IMR-90 (cell line): Measurements from ENCODE around the gene CYFIP2. TPM values are rescaled to one million over a fixed set of nuclear protein-coding genes. Genes with fewer than 3 reads are reported as not detected.

Experiments used
- ATAC-seq: fragments of 200-7000 bp; cut with Tn5 transposase; 2 replicates; pipeline ENCODE4 v1.9.1; 2020; ENCODE audit warnings: low read depth, mild to moderate bottlenecking, moderate library complexity
- BruUV-seq: library from RNA; stranded (reverse); fragments of 400-500 nt; replicated peaks from 2 replicates; lab custom pipeline; 2021; lab: Mats Ljungman, UMichigan
- CTCF ChIA-PET: fragments of 300-600 bp; formaldehyde crosslinking; extraction: SDS; loops from one replicate; lab custom pipeline; 2021; ENCODE audit warnings: antibody characterized with exemption; lab: Yijun Ruan, JAX
- POLR2A ChIA-PET: fragments of 300-600 bp; sonication (Branson Sonifier 250); formaldehyde crosslinking; loops from one replicate; lab custom pipeline; 2022; ENCODE audit warnings: antibody characterized with exemption; ENCODE audit not compliant: unreplicated experiment; lab: Charles Lee
- DNase-seq: peaks from one replicate; pipeline ENCODE4 v3.0.0; 2013
- H2AFZ ChIP-seq: replicated peaks from 2 replicates; pipeline ENCODE3; 2013; ENCODE audit warnings: low read length, mild to moderate bottlenecking; ENCODE audit not compliant: poor library complexity
- H2AK5ac ChIP-seq: 2 replicates; pipeline ENCODE4 v1.6.1; 2013; ENCODE audit warnings: low read depth, low read length, inconsistent platforms
- H2AK9ac ChIP-seq: replicated peaks from 2 replicates; pipeline ENCODE3; 2013; ENCODE audit warnings: mild to moderate bottlenecking, low read depth, low read length, moderate library complexity; ENCODE audit not compliant: poor library complexity
- H2BK120ac ChIP-seq: 2 replicates; pipeline ENCODE4 v1.6.1; 2013; ENCODE audit warnings: low read depth, low read length, inconsistent platforms
- H2BK15ac ChIP-seq: 3 replicates; pipeline ENCODE4 v1.6.1; 2013; ENCODE audit warnings: low read depth, low read length, inconsistent platforms
- H2BK20ac ChIP-seq: 2 replicates; pipeline ENCODE4 v1.6.1; 2013; ENCODE audit warnings: low read depth, mild to moderate bottlenecking, inconsistent platforms, low read length, moderate library complexity
- H2BK5ac ChIP-seq: 2 replicates; pipeline ENCODE4 v1.6.1; 2013; ENCODE audit warnings: mild to moderate bottlenecking, low read depth, low read length, inconsistent platforms; ENCODE audit not compliant: poor library complexity, severe bottlenecking
- H3K14ac ChIP-seq: replicated peaks from 2 replicates; pipeline ENCODE4 v1.6.1; 2013; ENCODE audit warnings: low read depth, low read length, inconsistent platforms
- H3K18ac ChIP-seq: 2 replicates; pipeline ENCODE4 v1.6.1; 2013; ENCODE audit warnings: low read depth, low read length, control low read depth
- H3K23ac ChIP-seq: 2 replicates; pipeline ENCODE4 v1.6.1; 2013; ENCODE audit warnings: low read depth, low read length, inconsistent platforms
- H3K27ac ChIP-seq: 2 replicates; pipeline ENCODE4 v1.5.1; 2013; ENCODE audit warnings: mild to moderate bottlenecking, control low read depth, low read length; ENCODE audit not compliant: insufficient read depth
- H3K27me3 ChIP-seq: 2 replicates; pipeline ENCODE4 v1.6.1; 2013; ENCODE audit warnings: low read length; ENCODE audit not compliant: control insufficient read depth, insufficient read depth
- H3K36me3 ChIP-seq: 2 replicates; pipeline ENCODE4 v1.6.1; 2013; ENCODE audit warnings: low read length, mixed read lengths; ENCODE audit not compliant: control insufficient read depth, insufficient read depth
- H3K4ac ChIP-seq: 2 replicates; pipeline ENCODE4 v1.6.1; 2013; ENCODE audit warnings: low read depth, low read length, inconsistent platforms
- H3K4me1 ChIP-seq: 2 replicates; pipeline ENCODE4 v1.6.1; 2013; ENCODE audit warnings: low read length, mixed read lengths; ENCODE audit not compliant: control insufficient read depth, insufficient read depth
- H3K4me2 ChIP-seq: 2 replicates; pipeline ENCODE4 v1.6.1; 2013; ENCODE audit warnings: low read depth, mild to moderate bottlenecking, control low read depth, low read length, moderate library complexity
- H3K4me3 ChIP-seq: 2 replicates; pipeline ENCODE4 v1.5.1; 2013; ENCODE audit warnings: low read depth, mild to moderate bottlenecking, control low read depth, low read length, moderate library complexity; ENCODE audit not compliant: insufficient read depth
- H3K56ac ChIP-seq: 2 replicates; pipeline ENCODE4 v1.6.1; 2013; ENCODE audit warnings: low read length, inconsistent platforms; ENCODE audit not compliant: insufficient read depth; ENCODE audit errors: extremely low read depth
- H3K79me1 ChIP-seq, 2 experiments: 2 replicates each; pipeline ENCODE4 v1.6.1; 2013; ENCODE audit warnings: low read length in 2 of 2, inconsistent platforms in 1 of 2, low read depth in 1 of 2
- H3K9ac ChIP-seq: 2 replicates; pipeline ENCODE4 v1.6.1; 2013; ENCODE audit warnings: low read depth, low read length, control low read depth
- H3K9me1 ChIP-seq: 2 replicates; pipeline ENCODE4 v1.6.1; 2013; ENCODE audit warnings: low read length, inconsistent platforms; ENCODE audit not compliant: insufficient read depth
- H3K9me3 ChIP-seq: 2 replicates; pipeline ENCODE4 v1.6.1; 2013; ENCODE audit warnings: low read length; ENCODE audit not compliant: control insufficient read depth, insufficient read depth
- H4K20me1 ChIP-seq: 2 replicates; pipeline ENCODE4 v1.6.1; 2013; ENCODE audit warnings: low read length, inconsistent platforms; ENCODE audit not compliant: insufficient read depth
- H4K5ac ChIP-seq: 2 replicates; pipeline ENCODE4 v1.6.1; 2013; ENCODE audit warnings: mild to moderate bottlenecking, low read depth, low read length, control low read depth
- H4K8ac ChIP-seq, 2 experiments: 2 replicates each; pipeline ENCODE4 v1.6.1; 2013; ENCODE audit warnings: low read depth in 2 of 2, low read length in 2 of 2, control low read depth in 1 of 2, inconsistent platforms in 1 of 2
- H4K91ac ChIP-seq: 2 replicates; pipeline ENCODE4 v1.6.1; 2013; ENCODE audit warnings: low read depth, low read length, inconsistent platforms; ENCODE audit not compliant: insufficient read depth
- CHD1 ChIP-seq: IDR thresholded peaks from 2 replicates; pipeline ENCODE4 v1.6.1; 2012; ENCODE audit warnings: low read depth, low read length, improper control_type of control experiment
- WGBS, 2 experiments: methylation state at CpG; one replicate each; pipeline versions ENCODE4 v1.1.5 to v1.1.7; 2013; ENCODE audit warnings: missing lambda C conversion rate in 2 of 2; ENCODE audit not compliant: insufficient read length in 1 of 2; ENCODE audit errors: extremely low coverage in 2 of 2; 5-methylcytosine and 5-hydroxymethylcytosine counted together
- dilution Hi-C: fragments of 300-500 bp; cut with HindIII; formaldehyde crosslinking; loops from one replicate; pipeline ENCODE4 v1.14.3; 2018; ENCODE audit warnings: low sequenced_read_pairs; ENCODE audit not compliant: unreplicated experiment
- in situ Hi-C: fragments of 300-500 bp; cut with MboI; formaldehyde crosslinking; loops from 3 replicates; pipeline ENCODE4 v1.14.3; 2019; ENCODE audit warnings: low sequenced_read_pairs, inconsistent platforms, mixed read lengths
- intact Hi-C: fragments of 100-400 bp; cut with micrococcal nuclease; formaldehyde crosslinking; loops from 2 replicates; pipeline ENCODE4 v1.10.0; 2022
- polyA plus RNA-seq, 3 experiments: library from polyadenylated mRNA; depleted of rRNA; stranded (reverse); fragments of >200 nt; gene quantifications; 2 replicates each; pipeline ENCODE4 v1.2.3, GENCODE V29; 2012; ENCODE audit warnings: low replicate concordance in 1 of 3
- total RNA-seq: library from RNA; depleted of rRNA; stranded (reverse); fragments of >200 nt; gene quantifications from 2 replicates; pipeline ENCODE4 v1.2.3, GENCODE V29; 2012

The CYFIP2 gene
- total and polyA plus RNA-seq, 2 of the 4 experiments (the other 2 are of a cell fraction), result 6.8 to 13.4 TPM

- Histone ChIP-seq H3K9me3 (no peaks in the 10 kb centered on the region), H3K27ac (no peak overlapping the region), H2AK5ac (no peak overlapping the region), H3K23ac (no peak overlapping the region), H2BK15ac (no peak overlapping the region), H3K27me3 (peaks cover 1% of the 10 kb centered on the region), H4K8ac (no peak overlapping the region), H3K4me2 (no peak overlapping the region), H2AFZ (no peak overlapping the region), H3K4me1 (no peaks in the 10 kb centered on the region), H4K20me1 (no peaks in the 10 kb centered on the region), H2AK9ac (no peak overlapping the region), H3K56ac (no peak overlapping the region), H3K79me1 (no peaks in the 10 kb centered on the region), H2BK120ac (no peak overlapping the region), H2BK20ac (no peak overlapping the region), H3K4me3 (no peak overlapping the region), H3K36me3 (peaks cover 2% of the 10 kb centered on the region), H3K9ac (no peak overlapping the region), H3K4ac (no peak overlapping the region), H3K9me1 (peaks cover 5% of the 10 kb centered on the region; the same call in 1 of the 2 replicates), H3K14ac (no peak overlapping the region), H2BK5ac (no peak overlapping the region), H3K18ac (no peak overlapping the region), H4K5ac (no peak overlapping the region), H4K91ac (no peak overlapping the region)
- in situ Hi-C loops (no loop called here), intact Hi-C loops (no loop called here), dilution Hi-C loops (no loop called here)
- POLR2A ChIA-PET, result no interaction called here
- no peak for TF ChIP-seq CHD1
- CTCF ChIA-PET, result no interaction called here
- DNase-seq (no peak), ATAC-seq (no peak)
- WGBS, 2 experiments, result no CpG with 5 or more reads among the region's 10 CpGs
- no TSS peak for BruUV-seq
These were observed 19.6 kb downstream of the CYFIP2 start for GRCh38 chr5:157285310-157286035.
